KOPT-K1 (cell line): ENCODE results near the gene ZFP3.
"Not testable (repeated sequence)": the region's sequence is repeated elsewhere in the genome, so short reads cannot be mapped to it uniquely, and the experiment has no call there.

Source experiments
- H3K27ac ChIP-seq: fragments of 200-600 bp; sonication (generic); 2 replicates; pipeline ENCODE4 v1.5.1; 2016; ENCODE audit warnings: antibody characterized with exemption, mild to moderate bottlenecking, low read depth, low read length; ENCODE audit not compliant: poor library complexity, severe bottlenecking
- H3K36me3 ChIP-seq: fragments of 200-600 bp; sonication (generic); 2 replicates; pipeline ENCODE4 v1.5.1; 2017; ENCODE audit warnings: antibody characterized with exemption, mild to moderate bottlenecking, low read length, moderate library complexity; ENCODE audit not compliant: insufficient read depth
- H3K9me3 ChIP-seq: fragments of 200-600 bp; sonication (generic); 2 replicates; pipeline ENCODE4 v1.5.1; 2017; ENCODE audit warnings: antibody characterized with exemption, low read length, mild to moderate bottlenecking; ENCODE audit not compliant: insufficient read depth, poor library complexity, severe bottlenecking

The ZFP3 gene

DNA sequence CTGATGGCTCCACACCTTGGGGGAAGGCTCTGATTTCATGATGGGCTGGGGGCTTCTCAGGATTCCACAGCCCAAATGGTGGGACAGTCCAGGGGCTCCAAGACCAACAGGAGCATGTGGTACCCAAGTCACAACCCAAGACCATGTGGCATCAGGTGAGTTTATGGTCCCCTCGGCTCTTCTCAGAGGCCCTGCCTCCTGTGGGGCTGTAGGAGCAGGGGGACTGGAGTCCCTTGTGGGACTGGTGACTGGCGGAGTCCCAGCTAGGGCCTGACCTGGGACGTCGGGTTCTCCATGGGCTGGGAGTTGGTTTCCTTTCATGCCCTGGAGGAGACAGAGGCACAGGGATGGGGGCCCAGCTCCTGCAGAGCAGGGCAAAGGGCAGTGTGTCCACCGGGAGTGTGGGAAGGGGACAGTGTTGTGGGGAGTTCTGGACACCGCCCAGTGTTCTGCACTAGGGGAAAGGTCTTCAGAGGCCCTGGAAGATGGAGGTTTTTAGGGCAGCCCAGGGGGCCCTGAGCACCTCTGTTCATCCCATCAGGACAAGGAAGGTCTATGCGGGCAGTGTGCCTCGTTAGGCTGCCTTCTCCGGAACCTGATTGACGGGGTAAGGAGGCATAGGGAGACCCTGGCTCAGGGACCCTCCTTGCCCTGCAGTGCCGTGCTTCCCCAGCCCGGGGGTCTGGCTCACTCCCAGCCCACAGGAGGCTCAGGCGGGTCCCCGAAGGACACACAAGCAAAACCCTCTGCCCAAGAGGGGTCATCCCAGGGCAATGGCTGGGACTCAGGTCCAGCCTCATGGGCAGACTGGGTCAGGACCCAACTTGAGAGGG lies 58.5 kb downstream of the ZFP3 start:
- not testable (repeated sequence) for H3K36me3 ChIP-seq, H3K9me3 ChIP-seq, H3K27ac ChIP-seq

DNA sequence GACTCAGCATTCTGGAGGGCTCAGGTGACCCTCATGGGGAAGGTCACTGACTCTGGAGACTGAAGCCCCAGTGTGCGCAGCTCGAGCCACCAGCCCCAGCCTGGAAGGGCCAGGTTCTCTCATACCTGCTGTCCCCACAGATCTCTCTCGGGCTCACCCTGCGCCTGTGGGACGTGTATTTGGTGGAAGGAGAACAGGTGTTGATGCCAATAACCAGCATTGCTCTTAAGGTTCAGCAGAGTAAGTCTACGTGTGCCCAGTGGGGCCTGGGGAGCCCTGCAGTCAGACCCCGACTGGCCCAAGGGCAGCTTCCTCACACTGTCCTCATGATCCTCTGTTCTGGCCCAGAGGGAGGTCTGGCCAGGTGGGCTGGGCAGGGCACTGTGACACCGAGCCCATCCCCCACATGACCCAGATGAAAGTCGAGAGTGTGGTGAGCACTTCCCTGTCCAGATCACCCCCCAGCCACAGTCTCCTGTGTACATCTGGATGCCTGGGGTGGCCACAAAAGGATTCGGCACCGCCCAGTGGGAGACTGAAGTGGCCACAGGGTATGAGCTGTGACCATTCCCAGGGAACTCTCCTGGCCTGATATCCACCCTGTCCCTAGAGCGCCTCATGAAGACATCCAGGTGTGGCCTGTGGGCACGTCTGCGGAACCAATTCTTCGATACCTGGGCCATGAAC lies 59.4 kb downstream of the ZFP3 start:
- H3K27ac ChIP-seq, H3K9me3 ChIP-seq, H3K36me3 ChIP-seq: not testable (repeated sequence)

DNA sequence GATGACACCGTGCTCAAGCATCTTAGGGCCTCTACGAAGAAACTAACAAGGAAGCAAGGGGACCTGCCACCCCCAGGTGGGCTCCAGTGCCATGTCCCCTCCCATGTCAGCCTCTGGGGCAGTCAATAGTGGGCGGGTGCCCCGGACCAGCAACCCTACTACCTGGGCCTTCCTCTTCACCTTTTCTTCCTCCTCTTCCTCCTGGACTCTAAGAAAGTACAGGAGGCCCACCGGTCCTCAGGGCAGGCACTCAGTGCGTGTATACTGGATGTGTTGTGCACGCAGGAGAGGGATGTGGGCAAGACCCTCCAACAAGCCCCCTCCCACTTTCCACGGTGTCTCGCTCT lies 59.9 kb downstream of the ZFP3 start:
- not testable (repeated sequence) for H3K36me3 ChIP-seq, H3K27ac ChIP-seq, H3K9me3 ChIP-seq

DNA sequence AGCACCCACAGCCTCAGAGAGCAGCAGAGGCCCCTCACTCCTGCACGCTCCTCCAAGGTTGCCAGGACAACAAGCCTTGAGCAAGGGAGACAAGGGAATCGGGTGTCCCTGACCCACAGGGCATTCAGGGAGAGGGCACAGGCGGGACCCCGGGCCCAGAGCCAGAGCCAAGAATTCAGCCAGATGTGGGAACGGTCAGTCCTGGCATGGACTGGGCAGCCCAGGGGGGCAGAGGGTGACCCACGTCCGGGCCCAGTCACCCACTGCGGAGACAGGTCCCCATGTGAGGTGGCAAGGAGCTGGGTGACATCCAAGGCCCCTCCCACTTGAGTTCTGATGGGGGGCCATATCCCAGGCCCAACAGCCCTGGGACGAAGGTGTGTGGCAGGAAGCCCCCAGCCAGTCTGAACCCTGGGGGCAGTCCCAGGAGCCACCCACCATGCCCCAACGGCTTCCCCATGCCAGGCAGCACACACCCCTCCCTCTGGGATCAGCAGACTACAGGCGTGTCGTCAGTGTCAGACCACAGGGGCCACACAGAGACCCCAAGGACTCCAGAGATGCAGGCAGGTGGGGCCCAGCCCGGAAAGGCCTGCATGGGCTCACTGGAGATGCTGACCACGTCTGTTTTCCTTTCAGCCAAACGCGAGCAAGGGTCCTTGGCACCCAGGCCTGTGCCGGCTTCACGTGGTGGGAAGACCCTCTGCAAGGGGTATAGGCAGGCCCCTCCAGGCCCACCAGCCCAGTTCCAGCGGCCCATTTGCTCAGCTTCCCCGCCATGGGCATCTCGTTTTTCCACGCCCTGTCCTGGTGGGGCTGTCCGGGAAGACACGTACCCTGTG lies 60.6 kb downstream of the ZFP3 start:
- Histone ChIP-seq H3K9me3 (no peaks in the 10 kb centered on the region), H3K27ac (no peak overlapping the region), H3K36me3 (no peaks in the 10 kb centered on the region)

DNA sequence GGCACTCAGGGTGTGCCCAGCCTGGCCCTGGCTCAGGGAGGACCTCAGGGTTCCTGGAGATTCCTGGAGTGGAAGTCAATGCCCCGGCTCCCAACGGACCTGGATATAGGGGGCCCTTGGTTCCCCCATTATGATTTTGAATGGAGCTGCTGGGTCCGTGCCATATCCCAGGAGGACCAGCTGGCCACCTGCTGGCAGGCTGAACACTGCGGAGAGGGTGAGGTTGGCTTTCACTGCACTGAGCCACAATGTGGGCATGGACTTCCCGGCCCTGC lies 61.1 kb downstream of the ZFP3 start:
- Histone ChIP-seq H3K36me3 (no peaks in the 10 kb centered on the region), H3K9me3 (no peaks in the 10 kb centered on the region), H3K27ac (no peak overlapping the region)

- H3K36me3 ChIP-seq, H3K27ac ChIP-seq, H3K9me3 ChIP-seq: not testable (repeated sequence)
Observed at GRCh38 chr17:5142877-5143276, 64.6 kb downstream of the ZFP3 start.
